Uterus (tissue), 4 donors: ENCODE measurements around the gene RBFOX2. TPM values are rescaled to one million over a fixed set of nuclear protein-coding genes. Genes with fewer than 3 reads are reported as not detected.

ENCODE experiments used
- DNase-seq, 2 donors: peaks; one replicate each; pipeline ENCODE4 v3.0.0-alpha.2; 2019 to 2020
- H3K27ac ChIP-seq, 2 donors: fragments of 200-600 bp; sonication (generic); 1 replicate in 1 of 2; 2 replicates in 1 of 2; pipeline ENCODE4 v1.5.1; 2016 to 2018
- H3K27me3 ChIP-seq, 2 donors: fragments of 200-600 bp; sonication (generic); one replicate each; pipeline ENCODE4 v1.5.1; 2018 to 2019; ENCODE audit warnings: control low read depth in 1 of 2
- H3K36me3 ChIP-seq, 2 donors: fragments of 200-600 bp; sonication (generic); one replicate each; pipeline ENCODE4 v1.5.1; 2019; ENCODE audit warnings: control low read depth in 1 of 2
- H3K4me1 ChIP-seq, 2 donors: fragments of 200-600 bp; sonication (generic); one replicate each; pipeline ENCODE4 v1.5.1; 2018 to 2019; ENCODE audit warnings: control low read depth in 1 of 2
- H3K4me3 ChIP-seq, 2 donors: fragments of 200-600 bp; sonication (generic); 1 replicate in 1 of 2; 2 replicates in 1 of 2; pipeline ENCODE4 v1.5.1; 2018 to 2019; ENCODE audit warnings: mild to moderate bottlenecking in 1 of 2
- H3K9me3 ChIP-seq, 2 donors: fragments of 200-600 bp; sonication (generic); one replicate each; pipeline ENCODE4 v1.5.1; 2019; ENCODE audit warnings: control low read depth in 1 of 2
- CTCF ChIP-seq, 4 experiments: fragments of 200-600 bp in 2 of 4; fragments of 450-650 bp in 2 of 4; sonication (generic) in 2 of 4; IDR thresholded peaks; one replicate each; pipeline ENCODE4 v1.5.1; 2016 to 2019; ENCODE audit warnings: antibody characterized with exemption in 4 of 4, mild to moderate bottlenecking in 2 of 4, moderate library complexity in 1 of 4
- POLR2A ChIP-seq, 2 donors: fragments of 450-650 bp; IDR thresholded peaks; one replicate each; pipeline ENCODE4 v1.6.1; 2016; ENCODE audit warnings: antibody characterized with exemption in 2 of 2, mild to moderate bottlenecking in 1 of 2, moderate library complexity in 1 of 2
- intact Hi-C: fragments of 100-400 bp; cut with DNase I; formaldehyde crosslinking; loops from one replicate; pipeline ENCODE4 v1.15.1; 2023; ENCODE audit warnings: low total_unique reads
- total RNA-seq, 4 donors: library from RNA; depleted of rRNA in 3 of 4; stranded (reverse); fragments of >200 nt in 3 of 4; gene quantifications; one replicate each; pipeline versions ENCODE4 v1.1.0 to v1.2.4, GENCODE V29; 2014 to 2023
- donor health status: DM: yes; HTN: yes; CAD: no.

The RBFOX2 gene
- total RNA-seq, 4 donors from 2014 or later = 81.0 to 311 (median 147) TPM

- peak overlapping the region; percentile 33 to 58 for H3K27ac ChIP-seq
- intact Hi-C loops = no loop called here
- H3K27me3 ChIP-seq = no peaks in the 10 kb centered on the region
- peaks cover 0 to 8% of the 10 kb centered on the region in 2 donors for H3K4me1 ChIP-seq
- no peaks in the 10 kb centered on the region for H3K9me3 ChIP-seq
- no peak for DNase-seq
- no peak overlapping the region for H3K4me3 ChIP-seq
- H3K36me3 ChIP-seq = no peaks in the 10 kb centered on the region
- TF ChIP-seq CTCF (IDR thresholded peaks at IDR 0.05) = no peak
- no peak for TF ChIP-seq POLR2A (IDR thresholded peaks at IDR 0.05)
Observed at GRCh38 chr22:36002084-36002483, 26.5 kb downstream of the RBFOX2 start.

GRCh38 chr22:35998748-35999147, 29.9 kb downstream of the RBFOX2 start:
- no peaks in the 10 kb centered on the region for H3K9me3 ChIP-seq
- H3K36me3 ChIP-seq = no peaks in the 10 kb centered on the region
- no peaks in the 10 kb centered on the region for H3K27me3 ChIP-seq
- H3K27ac ChIP-seq = peak overlapping the region in 1 of 2 donors; percentile 18
- no peak for DNase-seq
- peaks cover 6 to 22% of the 10 kb centered on the region in 2 donors for H3K4me1 ChIP-seq
- no peak for TF ChIP-seq CTCF (IDR thresholded peaks at IDR 0.05)
- TF ChIP-seq POLR2A (IDR thresholded peaks at IDR 0.05) = no peak
- intact Hi-C loops = no loop called here
- no peak overlapping the region for H3K4me3 ChIP-seq

GRCh38 chr22:35997438-35997837, 31.2 kb downstream of the RBFOX2 start:
- H3K36me3 ChIP-seq = no peaks in the 10 kb centered on the region
- peaks cover 6 to 22% of the 10 kb centered on the region in 2 donors for H3K4me1 ChIP-seq
- no peak overlapping the region for H3K4me3 ChIP-seq
- H3K27me3 ChIP-seq = no peaks in the 10 kb centered on the region
- peak overlapping the region; percentile 86 to 94 for H3K27ac ChIP-seq
- H3K9me3 ChIP-seq = no peaks in the 10 kb centered on the region
- no peak for DNase-seq
- TF ChIP-seq POLR2A (IDR thresholded peaks at IDR 0.05) = no peak
- TF ChIP-seq CTCF (IDR thresholded peaks at IDR 0.05) = no peak
- intact Hi-C loops = no loop called here

- Histone ChIP-seq H3K36me3 (no peaks in the 10 kb centered on the region), H3K4me1 (peaks cover 6 to 22% of the 10 kb centered on the region in 2 donors), H3K27me3 (no peaks in the 10 kb centered on the region), H3K27ac (peak overlapping the region; percentile 86 to 94), H3K9me3 (no peaks in the 10 kb centered on the region), H3K4me3 (no peak overlapping the region)
- intact Hi-C loops = no loop called here
- DNase-seq = no peak
- TF ChIP-seq POLR2A (IDR thresholded peaks at IDR 0.05) = no peak
- no peak for TF ChIP-seq CTCF (IDR thresholded peaks at IDR 0.05)
Observed at GRCh38 chr22:35996596-35996995, 32.0 kb downstream of the RBFOX2 start.

- Histone ChIP-seq H3K36me3 (no peaks in the 10 kb centered on the region), H3K9me3 (no peaks in the 10 kb centered on the region), H3K27me3 (no peaks in the 10 kb centered on the region), H3K4me3 (no peak overlapping the region), H3K4me1 (peaks cover 6 to 22% of the 10 kb centered on the region in 2 donors), H3K27ac (peak overlapping the region; percentile 86 to 94)
- TF ChIP-seq POLR2A (IDR thresholded peaks at IDR 0.05) (no peak), CTCF (IDR thresholded peaks at IDR 0.05) (no peak)
- DNase-seq = peak; percentile 91 to 93
- intact Hi-C loops = no loop called here
Observed at GRCh38 chr22:35995772-35996171, 32.9 kb downstream of the RBFOX2 start.
